Neural progenitor cell (in vitro differentiated cells): ENCODE results near the gene KIRREL3.

Source experiments
- EZH2 ChIP-seq: fragments of 200-600 bp; sonication (generic); IDR thresholded peaks from 2 replicates; pipeline ENCODE4 v1.6.1; 2017; ENCODE audit warnings: antibody characterized with exemption, mild to moderate bottlenecking, moderate library complexity
- TF ChIP-seq, protein P1 (sequence below): fragments of 200-600 bp; sonication (generic); IDR thresholded peaks from 2 replicates; pipeline ENCODE4 v1.5.1; 2017; ENCODE audit warnings: antibody characterized with exemption, mild to moderate bottlenecking

DNA sequence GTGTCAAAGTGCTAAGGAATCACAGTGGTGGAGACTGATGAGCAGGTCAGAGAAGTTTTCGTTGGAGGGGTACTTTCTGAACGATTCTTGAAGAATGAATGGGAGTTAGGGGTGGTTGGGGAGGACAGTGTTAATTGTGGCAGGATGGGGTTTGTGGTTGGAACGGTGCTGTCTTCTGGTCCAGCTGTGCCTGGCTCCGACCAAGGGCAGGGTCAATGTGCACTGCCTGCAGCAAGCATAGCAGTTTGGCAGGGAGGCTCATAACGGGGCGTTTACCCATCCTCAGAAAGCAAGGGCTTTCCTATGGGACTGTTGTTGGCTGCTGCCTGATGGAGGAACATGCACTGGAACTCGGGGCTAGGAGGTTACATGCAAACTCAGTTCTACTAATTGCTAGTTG lies 265.8 kb downstream of the KIRREL3 start:
- TF ChIP-seq, protein P1, sequence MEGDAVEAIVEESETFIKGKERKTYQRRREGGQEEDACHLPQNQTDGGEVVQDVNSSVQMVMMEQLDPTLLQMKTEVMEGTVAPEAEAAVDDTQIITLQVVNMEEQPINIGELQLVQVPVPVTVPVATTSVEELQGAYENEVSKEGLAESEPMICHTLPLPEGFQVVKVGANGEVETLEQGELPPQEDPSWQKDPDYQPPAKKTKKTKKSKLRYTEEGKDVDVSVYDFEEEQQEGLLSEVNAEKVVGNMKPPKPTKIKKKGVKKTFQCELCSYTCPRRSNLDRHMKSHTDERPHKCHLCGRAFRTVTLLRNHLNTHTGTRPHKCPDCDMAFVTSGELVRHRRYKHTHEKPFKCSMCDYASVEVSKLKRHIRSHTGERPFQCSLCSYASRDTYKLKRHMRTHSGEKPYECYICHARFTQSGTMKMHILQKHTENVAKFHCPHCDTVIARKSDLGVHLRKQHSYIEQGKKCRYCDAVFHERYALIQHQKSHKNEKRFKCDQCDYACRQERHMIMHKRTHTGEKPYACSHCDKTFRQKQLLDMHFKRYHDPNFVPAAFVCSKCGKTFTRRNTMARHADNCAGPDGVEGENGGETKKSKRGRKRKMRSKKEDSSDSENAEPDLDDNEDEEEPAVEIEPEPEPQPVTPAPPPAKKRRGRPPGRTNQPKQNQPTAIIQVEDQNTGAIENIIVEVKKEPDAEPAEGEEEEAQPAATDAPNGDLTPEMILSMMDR, result no peak
- no peak for TF ChIP-seq EZH2
